Peyer's patch (tissue), 4 donors: ENCODE data around the gene TRIM21.

Source experiments
- CTCF ChIP-seq, 6 experiments: fragments of 450-650 bp in 4 of 6; fragments of 200-600 bp in 2 of 6; sonication (generic) in 1 of 6; IDR thresholded peaks; one replicate each; pipeline ENCODE4 v1.5.1; 2017 to 2019; ENCODE audit warnings: antibody characterized with exemption in 6 of 6, mild to moderate bottlenecking in 3 of 6, moderate library complexity in 1 of 6
- POLR2A ChIP-seq, 2 donors: fragments of 450-650 bp; IDR thresholded peaks; one replicate each; pipeline ENCODE4 v1.5.1; 2017; ENCODE audit warnings: antibody characterized with exemption in 2 of 2, mild to moderate bottlenecking in 2 of 2, moderate library complexity in 2 of 2

GRCh38 chr11:4393858-4394223, 339 bp upstream of the TRIM21 start:
- TF ChIP-seq POLR2A (IDR thresholded peaks at IDR 0.05) (no peak), CTCF (IDR thresholded peaks at IDR 0.05) (no peak)
